Ishikawa (cell line): ENCODE measurements around the gene FMN2.

ENCODE experiments used
- EP300 ChIP-seq: IDR thresholded peaks from 2 replicates; pipeline ENCODE4 v1.6.1; 2012; ENCODE audit warnings: borderline replicate concordance
- MAX ChIP-seq: IDR thresholded peaks from 2 replicates; pipeline ENCODE4 v1.6.1; 2012
- RAD21 ChIP-seq: IDR thresholded peaks from 2 replicates; pipeline ENCODE4 v1.6.1; 2012; ENCODE audit warnings: low read depth
- TAF1 ChIP-seq: IDR thresholded peaks from 2 replicates; pipeline ENCODE4 v1.6.1; 2012; ENCODE audit warnings: low read depth, mild to moderate bottlenecking
- TCF12 ChIP-seq: IDR thresholded peaks from 2 replicates; pipeline ENCODE4 v1.6.1; 2012; ENCODE audit warnings: low read depth
- ZBTB7A ChIP-seq: IDR thresholded peaks from 2 replicates; pipeline ENCODE4 v1.6.1; 2012; ENCODE audit warnings: low read depth

GRCh38 chr1:240198376-240198775 lies 106.7 kb downstream of the FMN2 start:
- TF ChIP-seq TCF12 (no peak), MAX (no peak), TAF1 (no peak), RAD21 (no peak), ZBTB7A (no peak), EP300 (no peak)
